ENCODE results near the gene ANKRD40.
"Not testable (repeated sequence)": the region's sequence is repeated elsewhere in the genome, so short reads cannot be mapped to it uniquely, and the experiment has no call there.

- TF ChIP-seq, protein P1, sequence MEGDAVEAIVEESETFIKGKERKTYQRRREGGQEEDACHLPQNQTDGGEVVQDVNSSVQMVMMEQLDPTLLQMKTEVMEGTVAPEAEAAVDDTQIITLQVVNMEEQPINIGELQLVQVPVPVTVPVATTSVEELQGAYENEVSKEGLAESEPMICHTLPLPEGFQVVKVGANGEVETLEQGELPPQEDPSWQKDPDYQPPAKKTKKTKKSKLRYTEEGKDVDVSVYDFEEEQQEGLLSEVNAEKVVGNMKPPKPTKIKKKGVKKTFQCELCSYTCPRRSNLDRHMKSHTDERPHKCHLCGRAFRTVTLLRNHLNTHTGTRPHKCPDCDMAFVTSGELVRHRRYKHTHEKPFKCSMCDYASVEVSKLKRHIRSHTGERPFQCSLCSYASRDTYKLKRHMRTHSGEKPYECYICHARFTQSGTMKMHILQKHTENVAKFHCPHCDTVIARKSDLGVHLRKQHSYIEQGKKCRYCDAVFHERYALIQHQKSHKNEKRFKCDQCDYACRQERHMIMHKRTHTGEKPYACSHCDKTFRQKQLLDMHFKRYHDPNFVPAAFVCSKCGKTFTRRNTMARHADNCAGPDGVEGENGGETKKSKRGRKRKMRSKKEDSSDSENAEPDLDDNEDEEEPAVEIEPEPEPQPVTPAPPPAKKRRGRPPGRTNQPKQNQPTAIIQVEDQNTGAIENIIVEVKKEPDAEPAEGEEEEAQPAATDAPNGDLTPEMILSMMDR (IDR thresholded peaks at IDR 0.05; ENCODE audit: low read depth, low read length): not testable (repeated sequence)
- TF ChIP-seq EZH2phosphoT487 (IDR thresholded peaks at IDR 0.05; ENCODE audit: low read depth): not testable (repeated sequence)
These were observed 27.0 kb downstream of the ANKRD40 start for GRCh38 chr17:50680543-50681262.

All from OCI-LY3 (cell line).